ENCODE measurements around the gene TMEM39A.

Gene TMEM39A

GRCh38 chr3:119433613-119434325 is 29.6 kb downstream of the TMEM39A start:
- no peak overlapping the region for H3K4me3 ChIP-seq (ENCODE audit: low read depth, low read length, poor library complexity, severe bottlenecking)
- H3K36me3 ChIP-seq (ENCODE audit: insufficient read depth, low read length), result peaks cover 86% of the 10 kb centered on the region

DNA sequence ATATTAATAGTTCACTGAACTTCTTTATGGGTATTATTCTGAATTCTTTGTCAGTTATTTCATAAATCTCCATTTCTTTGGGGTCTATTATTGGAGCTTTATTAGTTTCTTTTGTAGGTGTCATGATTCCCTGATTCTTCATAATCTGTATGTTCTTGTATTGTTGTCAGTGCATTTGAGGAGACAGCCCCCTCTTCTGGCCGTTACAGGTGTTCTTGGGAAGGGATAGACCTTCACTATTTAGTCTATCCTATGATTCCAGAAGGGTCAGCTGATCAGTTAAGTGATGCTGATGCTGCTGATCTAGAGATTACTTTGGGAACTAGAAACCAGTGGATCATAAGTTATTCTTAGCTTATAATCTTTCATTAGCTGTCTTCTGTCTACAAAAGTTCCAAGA is 34.9 kb downstream of the TMEM39A start:
- Histone ChIP-seq H3K4me1 (ENCODE audit: insufficient read depth, low read length, severe bottlenecking) (no peaks in the 10 kb centered on the region), H3K79me2 (ENCODE audit: insufficient read depth, low read length) (no peaks in the 10 kb centered on the region), H3K36me3 (ENCODE audit: insufficient read depth, low read length) (peaks cover 41% of the 10 kb centered on the region), H3K4me2 (ENCODE audit: low read length) (no peak overlapping the region), H3K9me3 (ENCODE audit: low read length) (peaks cover 21% of the 10 kb centered on the region), H3K27me3 (ENCODE audit: insufficient read depth, low read length) (no peaks in the 10 kb centered on the region), H4K20me1 (ENCODE audit: insufficient read depth, low read length) (no peaks in the 10 kb centered on the region), H2AFZ (ENCODE audit: low read length) (no peak overlapping the region), H3F3A (ENCODE audit: insufficient read depth, low read length) (no peaks in the 10 kb centered on the region), H3K27ac (ENCODE audit: low read depth, low read length, poor library complexity, severe bottlenecking) (no peak overlapping the region), H3K9ac (ENCODE audit: low read length) (no peak overlapping the region), H3K9me2 (ENCODE audit: low read depth, low read length) (no peaks in the 10 kb centered on the region), H3K4me3 (ENCODE audit: low read depth, low read length, poor library complexity, severe bottlenecking) (no peak overlapping the region)
- TF ChIP-seq EZH2 (IDR thresholded peaks at IDR 0.05; ENCODE audit: borderline replicate concordance, low read length) (no peak), CTCF (IDR thresholded peaks at IDR 0.05; ENCODE audit: low read length) (0 out of 2 replicates have a peak, but pooled peaks have one; percentile 14)

More at GRCh38 chr3:119433613-119434325, 29.6 kb downstream of the TMEM39A start:
- Histone ChIP-seq H3F3A (ENCODE audit: insufficient read depth, low read length) (no peaks in the 10 kb centered on the region), H3K9ac (ENCODE audit: low read length) (no peak overlapping the region), H4K20me1 (ENCODE audit: insufficient read depth, low read length) (no peaks in the 10 kb centered on the region), H3K4me1 (ENCODE audit: insufficient read depth, low read length, severe bottlenecking) (no peaks in the 10 kb centered on the region), H2AFZ (ENCODE audit: low read length) (no peak overlapping the region), H3K27me3 (ENCODE audit: insufficient read depth, low read length) (no peaks in the 10 kb centered on the region), H3K79me2 (ENCODE audit: insufficient read depth, low read length) (no peaks in the 10 kb centered on the region), H3K9me3 (ENCODE audit: low read length) (peaks cover 5% of the 10 kb centered on the region), H3K4me2 (ENCODE audit: low read length) (no peak overlapping the region), H3K27ac (ENCODE audit: low read depth, low read length, poor library complexity, severe bottlenecking) (no peak overlapping the region), H3K9me2 (ENCODE audit: low read depth, low read length) (no peaks in the 10 kb centered on the region)
- no peak for TF ChIP-seq CTCF (IDR thresholded peaks at IDR 0.05; ENCODE audit: low read length)
- TF ChIP-seq EZH2 (IDR thresholded peaks at IDR 0.05; ENCODE audit: borderline replicate concordance, low read length), result no peak

- H3K4me3 ChIP-seq (ENCODE audit: low read depth, low read length, poor library complexity, severe bottlenecking), result no peak overlapping the region
- H3K79me2 ChIP-seq (ENCODE audit: insufficient read depth, low read length), result no peaks in the 10 kb centered on the region
- no peak overlapping the region for H3K9ac ChIP-seq (ENCODE audit: low read length)
- H3K4me2 ChIP-seq (ENCODE audit: low read length), result no peak overlapping the region
- H3K9me2 ChIP-seq (ENCODE audit: low read depth, low read length), result no peaks in the 10 kb centered on the region
- TF ChIP-seq CTCF (IDR thresholded peaks at IDR 0.05; ENCODE audit: low read length), result no peak
- TF ChIP-seq EZH2 (IDR thresholded peaks at IDR 0.05; ENCODE audit: borderline replicate concordance, low read length), result no peak
- peaks cover 21% of the 10 kb centered on the region for H3K9me3 ChIP-seq (ENCODE audit: low read length)
- H3F3A ChIP-seq (ENCODE audit: insufficient read depth, low read length), result no peaks in the 10 kb centered on the region
- H3K36me3 ChIP-seq (ENCODE audit: insufficient read depth, low read length), result peaks cover 32% of the 10 kb centered on the region
- H3K27me3 ChIP-seq (ENCODE audit: insufficient read depth, low read length), result no peaks in the 10 kb centered on the region
- H3K27ac ChIP-seq (ENCODE audit: low read depth, low read length, poor library complexity, severe bottlenecking), result no peak overlapping the region
- H4K20me1 ChIP-seq (ENCODE audit: insufficient read depth, low read length), result no peaks in the 10 kb centered on the region
- no peaks in the 10 kb centered on the region for H3K4me1 ChIP-seq (ENCODE audit: insufficient read depth, low read length, severe bottlenecking)
- no peak overlapping the region for H2AFZ ChIP-seq (ENCODE audit: low read length)
These were observed 35.7 kb downstream of the TMEM39A start for GRCh38 chr3:119427669-119428068.

Data from OCI-LY1 (cell line).